Glomerular visceral epithelial cell (primary cell): Measurements from ENCODE around the gene BMF.
A peak's percentile ranks its signal among the peaks of the same experiment; 100 is the strongest.
"Not testable (repeated sequence)": the region's sequence is repeated elsewhere in the genome, so short reads cannot be mapped to it uniquely, and the experiment has no call there.

Experiments used
- DNase-seq: peaks from one replicate; pipeline ENCODE4 v3.0.0-alpha.2; 2016; ENCODE audit errors: extremely low spot score

BMF gene

GRCh38 chr15:40087991-40088928, 20.4 kb downstream of the BMF start:
- DNase-seq, result no peak

GRCh38 chr15:40087068-40087810, 21.4 kb downstream of the BMF start:
- DNase-seq, result no peak

- DNase-seq, result no peak
These were observed 23.4 kb downstream of the BMF start for GRCh38 chr15:40085266-40085665.

- peak; percentile 84 for DNase-seq
These were observed 24.0 kb downstream of the BMF start for GRCh38 chr15:40084650-40085049.

- no peak for DNase-seq
These were observed 26.3 kb downstream of the BMF start for GRCh38 chr15:40082195-40082883.

- DNase-seq, result peak; percentile 63
These were observed 26.9 kb downstream of the BMF start for GRCh38 chr15:40081691-40082194.

- no peak for DNase-seq
These were observed 27.8 kb downstream of the BMF start for GRCh38 chr15:40080847-40081246.

- DNase-seq, result no peak
These were observed 28.6 kb downstream of the BMF start for GRCh38 chr15:40080104-40080503.

- no peak for DNase-seq
These were observed 29.2 kb downstream of the BMF start for GRCh38 chr15:40079456-40079855.

- no peak for DNase-seq
These were observed 33.2 kb downstream of the BMF start for GRCh38 chr15:40075298-40076044.

- not testable (repeated sequence) for DNase-seq
These were observed 34.0 kb downstream of the BMF start for GRCh38 chr15:40074656-40075055.

- DNase-seq, result not testable (repeated sequence)
These were observed 34.8 kb downstream of the BMF start for GRCh38 chr15:40073716-40074490.

GRCh38 chr15:40072216-40072990, 36.3 kb downstream of the BMF start:
- no peak for DNase-seq

- no peak for DNase-seq
These were observed 38.0 kb downstream of the BMF start for GRCh38 chr15:40070608-40071218.

- no peak for DNase-seq
These were observed 38.5 kb downstream of the BMF start for GRCh38 chr15:40070166-40070557.

- peak; percentile 98 for DNase-seq
These were observed 39.2 kb downstream of the BMF start for GRCh38 chr15:40069178-40070165.

GRCh38 chr15:40067921-40068624, 40.6 kb downstream of the BMF start:
- no peak for DNase-seq
